Activated CD8-positive, alpha-beta memory T cell treated with anti-CD3 and anti-CD28 coated beads for 4 hours (primary cell): ENCODE data around the gene MRPL42.
A peak's percentile ranks its signal among the peaks of the same experiment; 100 is the strongest.
"Not testable (repeated sequence)": the region's sequence is repeated elsewhere in the genome, so short reads cannot be mapped to it uniquely, and the experiment has no call there.

Experiments used
- DNase-seq, 2 donors: peaks; one replicate each; pipeline ENCODE4 v3.0.0-alpha.2; 2020; ENCODE audit warnings: low read depth in 2 of 2

MRPL42 gene

GRCh38 chr12:93498813-93499212, 31.5 kb downstream of the MRPL42 start:
- DNase-seq: not testable (repeated sequence)

- DNase-seq: no peak
Observed at GRCh38 chr12:93500201-93500600, 32.9 kb downstream of the MRPL42 start.

GRCh38 chr12:93500667-93501066, 33.4 kb downstream of the MRPL42 start:
- DNase-seq: no peak

GRCh38 chr12:93502802-93503623, 35.7 kb downstream of the MRPL42 start:
- peak; percentile 26 to 34 for DNase-seq

GRCh38 chr12:93507165-93507564, 39.9 kb downstream of the MRPL42 start:
- no peak for DNase-seq

- DNase-seq: no peak
Observed at GRCh38 chr12:93509506-93509905, 42.2 kb downstream of the MRPL42 start.

GRCh38 chr12:93514853-93515252, 47.5 kb downstream of the MRPL42 start:
- no peak for DNase-seq

- DNase-seq: no peak
Observed at GRCh38 chr12:93518725-93519124, 51.4 kb downstream of the MRPL42 start.

GRCh38 chr12:93519859-93520258, 52.5 kb downstream of the MRPL42 start:
- no peak for DNase-seq

- no peak for DNase-seq
Observed at GRCh38 chr12:93520454-93520853, 53.1 kb downstream of the MRPL42 start.

GRCh38 chr12:93521225-93522080, 54.1 kb downstream of the MRPL42 start:
- DNase-seq: no peak

GRCh38 chr12:93524386-93525133, 57.2 kb downstream of the MRPL42 start:
- no peak for DNase-seq

- no peak for DNase-seq
Observed at GRCh38 chr12:93526786-93527428, 59.6 kb downstream of the MRPL42 start.

GRCh38 chr12:93530358-93530757, 63.0 kb downstream of the MRPL42 start:
- peak in 1 of 2 donors; percentile 3 for DNase-seq

GRCh38 chr12:93533310-93533709, 66.0 kb downstream of the MRPL42 start:
- DNase-seq: no peak

- no peak for DNase-seq
Observed at GRCh38 chr12:93536111-93536765, 68.9 kb downstream of the MRPL42 start.

GRCh38 chr12:93536766-93537488, 69.6 kb downstream of the MRPL42 start:
- DNase-seq: no peak

- DNase-seq: no peak
Observed at GRCh38 chr12:93537769-93538168, 70.5 kb downstream of the MRPL42 start.

- no peak for DNase-seq
Observed at GRCh38 chr12:93539821-93540220, 72.5 kb downstream of the MRPL42 start.

GRCh38 chr12:93540466-93540865, 73.2 kb downstream of the MRPL42 start:
- DNase-seq: no peak
